HepG2 (cell line): ENCODE results near the gene RALY. TPM values are rescaled to one million over a fixed set of nuclear protein-coding genes. Genes with fewer than 3 reads are reported as not detected.
A peak's percentile ranks its signal among the peaks of the same experiment; 100 is the strongest.

Source experiments
- ATAC-seq: fragments of 200-7000 bp; cut with Tn5 transposase; 3 replicates; pipeline ENCODE4 v1.9.1; 2020; ENCODE audit warnings: mild to moderate bottlenecking, moderate library complexity
- BruUV-seq: library from RNA; stranded (reverse); fragments of 400-500 nt; replicated peaks from 2 replicates; lab custom pipeline; 2021; lab: Mats Ljungman, UMichigan
- CTCF ChIA-PET: fragments of 300-600 bp; formaldehyde crosslinking; extraction: SDS; loops from one replicate; lab custom pipeline; 2021; ENCODE audit warnings: low total read pairs, inconsistent platforms, low intra/inter-chr PET ratio; lab: Yijun Ruan, JAX
- POLR2A ChIA-PET: fragments of 350-600 bp; sonication (Branson Sonifier 250); formaldehyde crosslinking; loops from one replicate; lab custom pipeline; 2020; ENCODE audit warnings: antibody characterized with exemption, inconsistent platforms; lab: Yijun Ruan, JAX
- DNase-seq: peaks from one replicate; pipeline ENCODE4 v3.0.0-alpha.2; 2015; ENCODE audit warnings: low spot score
- FAIRE-seq: peaks from 3 replicates; lab custom pipeline; 2011; peaks lifted over from hg19 to GRCh38; lab: Jason Lieb, UNC
- H2AFZ ChIP-seq: one replicate; pipeline ENCODE4 v1.6.1; 2011; ENCODE audit warnings: low read length, inconsistent platforms
- H3K27ac ChIP-seq: fragments of 300-600 bp; 3 replicates; pipeline ENCODE4 v1.8.0; 2011; ENCODE audit warnings: mixed run types, mild to moderate bottlenecking, mixed read lengths, low read length, inconsistent platforms; ENCODE audit not compliant: insufficient read depth; ENCODE audit errors: extremely low read length
- H3K27me3 ChIP-seq, 2 experiments: fragments of 200-600 bp in 1 of 2; 2 replicates in 1 of 2; 3 replicates in 1 of 2; pipeline versions ENCODE4 v1.6.0 to v1.8.0; 2011; ENCODE audit warnings: low read length in 2 of 2, mild to moderate bottlenecking in 2 of 2, moderate library complexity in 2 of 2, inconsistent platforms in 1 of 2; ENCODE audit not compliant: insufficient read depth in 2 of 2, control insufficient read depth in 1 of 2
- H3K36me3 ChIP-seq, 2 experiments: fragments of 200-600 bp in 1 of 2; replicated peaks in 1 of 2; 2 replicates in 1 of 2; 3 replicates in 1 of 2; pipeline versions ENCODE4 v1.5.1 to v1.8.0; 2011; ENCODE audit warnings: low read length in 2 of 2, inconsistent platforms in 1 of 2; ENCODE audit not compliant: insufficient read depth in 2 of 2, control insufficient read depth in 1 of 2
- H3K4me1 ChIP-seq: 2 replicates; pipeline ENCODE4 v1.5.1; 2012; ENCODE audit warnings: low read length, inconsistent platforms; ENCODE audit not compliant: insufficient read depth
- H3K4me2 ChIP-seq: 2 replicates; pipeline ENCODE4 v1.6.0; 2011; ENCODE audit warnings: low read depth, low read length, inconsistent platforms
- H3K4me3 ChIP-seq, 3 experiments: fragments of 200-600 bp in 1 of 3; sonication (generic), shearing (Covaris generic) in 1 of 3; replicated peaks in 1 of 3; 2 replicates each; pipeline ENCODE4 v1.5.1; 2011 to 2016; ENCODE audit warnings: low read length in 3 of 3, inconsistent platforms in 2 of 3, low read depth in 2 of 3, mild to moderate bottlenecking in 2 of 3, control low read depth in 1 of 3, mixed read lengths in 1 of 3; ENCODE audit not compliant: insufficient read depth in 1 of 3
- H3K79me2 ChIP-seq: one replicate; pipeline ENCODE4 v1.6.1; 2011; ENCODE audit warnings: low read length, inconsistent platforms; ENCODE audit not compliant: insufficient read depth
- H3K9ac ChIP-seq: 2 replicates; pipeline ENCODE4 v1.6.0; 2011; ENCODE audit warnings: mild to moderate bottlenecking, low read depth, low read length, inconsistent platforms; ENCODE audit not compliant: insufficient read depth
- H3K9me3 ChIP-seq: 2 replicates; pipeline ENCODE4 v1.5.1; 2012; ENCODE audit warnings: mild to moderate bottlenecking, low read length
- H4K20me1 ChIP-seq: 2 replicates; pipeline ENCODE4 v1.6.0; 2011; ENCODE audit warnings: inconsistent platforms, mild to moderate bottlenecking, low read length, moderate library complexity; ENCODE audit not compliant: insufficient read depth
- AGO2 ChIP-seq: fragments of 200-400 bp; formaldehyde crosslinking; optimal IDR thresholded peaks from 2 replicates; pipeline ENCODE3; 2017; ENCODE audit warnings: mild to moderate bottlenecking, low read depth, low read length, moderate library complexity
- HES4 ChIP-seq: sonication (generic); formaldehyde crosslinking; IDR thresholded peaks from 2 replicates; pipeline ENCODE4 v1.9.0; 2021; ENCODE audit warnings: mild to moderate bottlenecking, missing genetic modification reagents, borderline replicate concordance
- RELA ChIP-seq: sonication (generic); formaldehyde crosslinking; IDR thresholded peaks from 2 replicates; pipeline ENCODE4 v1.4.0; 2020; ENCODE audit warnings: missing genetic modification reagents
- RXRA ChIP-seq: sonication (generic); formaldehyde crosslinking; IDR thresholded peaks from 2 replicates; pipeline ENCODE4 v1.5.1; 2020; ENCODE audit warnings: missing genetic modification reagents
- ZNF460 ChIP-seq: sonication (generic); formaldehyde crosslinking; IDR thresholded peaks from 2 replicates; pipeline ENCODE4 v1.5.1; 2020; ENCODE audit warnings: missing genetic modification reagents, mild to moderate bottlenecking, borderline replicate concordance
- ZNF768 ChIP-seq: sonication (generic); formaldehyde crosslinking; IDR thresholded peaks from 2 replicates; pipeline ENCODE4 v1.4.0; 2020; ENCODE audit warnings: missing genetic modification reagents
- WGBS: methylation state at CpG from one replicate; pipeline ENCODE4 v1.1.6; 2017; ENCODE audit warnings: low lambda C conversion rate; 5-methylcytosine and 5-hydroxymethylcytosine counted together
- in situ Hi-C: cut with HindIII; loops from 2 replicates; pipeline ENCODE4 v1.10.0; 2017; ENCODE audit warnings: low pct_unique_long_range_greater_than_20kb; ENCODE audit not compliant: extremely low pct_ligation_motif_present
- intact Hi-C: fragments of 100-400 bp; cut with micrococcal nuclease; formaldehyde crosslinking; loops from one replicate; pipeline ENCODE4 v1.10.0; 2022; ENCODE audit not compliant: unreplicated experiment
- polyA plus RNA-seq, 8 experiments: library from polyadenylated mRNA; depleted of rRNA in 3 of 8; stranded (reverse) in 7 of 8; unstranded in 1 of 8; fragments of >200 nt; fragmentation: Illumina TruSeq in 4 of 8; extraction: Trizol in 4 of 8; gene quantifications; 2 replicates each; pipeline versions ENCODE4 v1.2.1 to v1.2.3, GENCODE V29; 2011 to 2016; ENCODE audit warnings: low read depth in 4 of 8, missing spikeins in 1 of 8, mixed read lengths in 1 of 8; ENCODE audit not compliant: insufficient read depth in 1 of 8
- total RNA-seq, 5 experiments: library from RNA; depleted of rRNA; stranded (reverse); fragments of >200 nt; fragmentation: Illumina TruSeq; extraction: Trizol; gene quantifications; 2 replicates each; pipeline ENCODE4 v1.2.3, GENCODE V29; 2016; ENCODE audit warnings: low read depth in 1 of 5
- TF ChIP-seq, protein P1 (sequence below): sonication (generic); formaldehyde crosslinking; IDR thresholded peaks from 2 replicates; pipeline ENCODE4 v1.8.0; 2023; ENCODE audit warnings: mild to moderate bottlenecking, missing genetic modification reagents

The RALY gene
- total and polyA plus RNA-seq, 2 of the 13 experiments (the other 11 are each of a cell fraction or from before 2014, with no cell fraction given) = 178 to 186 TPM

DNA sequence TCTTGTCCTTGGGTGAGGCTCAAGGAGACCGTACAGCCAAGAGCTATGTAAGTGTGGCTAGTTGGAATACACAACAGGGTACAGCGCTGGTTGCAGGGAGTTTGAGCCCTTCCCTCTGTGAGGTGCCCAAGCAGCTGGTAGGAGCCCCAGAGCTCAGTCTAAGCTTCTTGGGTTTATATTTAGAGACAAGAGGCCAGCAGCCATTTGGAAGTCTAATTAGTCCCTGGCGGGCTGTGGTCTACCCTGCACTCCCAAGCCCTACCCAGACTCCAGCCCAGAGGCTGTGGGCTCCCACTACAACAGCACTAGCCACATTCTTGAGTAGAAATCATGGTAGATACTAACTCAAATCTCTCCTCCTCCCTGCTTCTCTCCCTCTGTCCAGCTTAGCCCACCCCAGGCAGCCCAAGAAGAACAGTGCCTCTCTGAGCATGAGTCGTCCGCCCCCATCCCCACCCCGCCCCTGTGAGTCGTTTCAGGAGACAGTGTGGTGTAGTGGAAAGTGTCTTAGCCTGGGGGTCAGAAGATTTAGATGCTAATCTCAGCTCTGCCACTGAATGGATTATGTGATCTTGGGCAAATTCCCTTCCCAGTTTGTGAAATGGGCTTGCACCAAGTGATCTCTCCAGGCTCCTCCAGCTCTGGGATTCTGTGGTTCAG lies 80.5 kb downstream of the RALY start:
- in situ Hi-C loops = no loop called here
- H3K4me2 ChIP-seq = no peak overlapping the region
- BruUV-seq = no TSS peak
- TF ChIP-seq, protein P1, sequence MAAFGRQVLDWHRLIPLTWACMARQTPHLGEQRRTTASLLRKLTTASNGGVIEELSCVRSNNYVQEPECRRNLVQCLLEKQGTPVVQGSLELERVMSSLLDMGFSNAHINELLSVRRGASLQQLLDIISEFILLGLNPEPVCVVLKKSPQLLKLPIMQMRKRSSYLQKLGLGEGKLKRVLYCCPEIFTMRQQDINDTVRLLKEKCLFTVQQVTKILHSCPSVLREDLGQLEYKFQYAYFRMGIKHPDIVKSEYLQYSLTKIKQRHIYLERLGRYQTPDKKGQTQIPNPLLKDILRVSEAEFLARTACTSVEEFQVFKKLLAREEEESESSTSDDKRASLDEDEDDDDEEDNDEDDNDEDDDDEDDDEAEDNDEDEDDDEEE = 0 out of 2 replicates have a peak, but pooled peaks have one; percentile 32
- TF ChIP-seq HES4 (CRISPR knock-in tag) (0 out of 2 replicates have a peak, but pooled peaks have one; percentile 41), RELA (CRISPR knock-in tag) (no peak)
- no peak overlapping the region for H2AFZ ChIP-seq
- peaks cover 24% of the 10 kb centered on the region for H4K20me1 ChIP-seq
- no peak overlapping the region for H3K27ac ChIP-seq
- DNase-seq = no peak
- FAIRE-seq = no peak
- H3K36me3 ChIP-seq = peaks cover 55 to 81% of the 10 kb centered on the region in 2 experiments
- intact Hi-C loops = loop anchor here (10.0 kb wide), 1 partner anchor 279 kb away; no protein-coding TSS in a partner anchor
- WGBS = 96% methylated on average over 7 of the region's 7 CpGs
- ChIA-PET POLR2A (no interaction called here), CTCF (no interaction called here)
- no peak overlapping the region for H3K9ac ChIP-seq
- peaks cover 36% of the 10 kb centered on the region for H3K79me2 ChIP-seq
- no peaks in the 10 kb centered on the region for H3K27me3 ChIP-seq
- no peak for ATAC-seq
- H3K4me3 ChIP-seq = no peak overlapping the region
- H3K4me1 ChIP-seq = no peaks in the 10 kb centered on the region
- no peaks in the 10 kb centered on the region for H3K9me3 ChIP-seq

DNA sequence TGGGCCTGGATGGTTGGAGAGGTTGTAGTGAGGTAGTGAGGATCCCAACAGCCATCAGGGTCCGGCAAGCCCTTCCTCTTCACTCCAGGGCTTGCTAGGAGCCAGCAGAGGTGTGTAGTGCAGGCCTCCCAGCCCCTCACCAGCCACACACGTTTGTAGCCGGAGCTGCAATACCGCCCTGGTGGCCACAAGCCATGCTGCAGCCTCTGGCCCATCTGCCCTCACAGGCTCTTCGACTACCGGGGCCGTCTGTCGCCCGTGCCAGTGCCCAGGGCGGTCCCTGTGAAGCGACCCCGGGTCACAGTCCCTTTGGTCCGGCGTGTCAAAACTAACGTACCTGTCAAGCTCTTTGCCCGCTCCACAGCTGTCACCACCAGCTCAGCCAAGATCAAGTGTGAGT lies 81.9 kb downstream of the RALY start:
- BruUV-seq = no TSS peak
- FAIRE-seq (no peak), ATAC-seq (peak; percentile 62), DNase-seq (no peak)
- no peaks in the 10 kb centered on the region for H3K27me3 ChIP-seq
- CTCF ChIA-PET = no interaction called here
- in situ Hi-C loops (no loop called here), intact Hi-C loops (loop anchor here (10.0 kb wide), 1 partner anchor 281 kb away; no protein-coding TSS in a partner anchor)
- H3K4me3 ChIP-seq = no peak overlapping the region
- no peaks in the 10 kb centered on the region for H3K9me3 ChIP-seq
- H3K36me3 ChIP-seq = peaks cover 62 to 95% of the 10 kb centered on the region in 2 experiments
- no peak overlapping the region for H3K27ac ChIP-seq
- peaks cover 28% of the 10 kb centered on the region for H3K79me2 ChIP-seq
- H3K4me2 ChIP-seq = no peak overlapping the region
- H2AFZ ChIP-seq = no peak overlapping the region
- H3K4me1 ChIP-seq = no peaks in the 10 kb centered on the region
- peaks cover 10% of the 10 kb centered on the region; the same call in 1 of the 2 replicates for H4K20me1 ChIP-seq
- 95% methylated on average over 16 of the region's 16 CpGs for WGBS
- no peak overlapping the region for H3K9ac ChIP-seq
- POLR2A ChIA-PET = no interaction called here
- TF ChIP-seq ZNF460 (CRISPR knock-in tag) = no peak
- TF ChIP-seq RXRA (CRISPR knock-in tag) = 0 out of 2 replicates have a peak, but pooled peaks have one; percentile 45
- peak; percentile 42; the same call in 1 of the 2 replicates for TF ChIP-seq ZNF768 (CRISPR knock-in tag)
- TF ChIP-seq AGO2 = peak; percentile 84
- TF ChIP-seq, all 625 proteins: peak for 3
